K562 (cell line): Measurements from ENCODE around the gene CCNL2. TPM values are rescaled to one million over a fixed set of nuclear protein-coding genes. Genes with fewer than 3 reads are reported as not detected.

Experiments
- ATAC-seq: fragments of 200-7000 bp; cut with Tn5 transposase; 3 replicates; pipeline ENCODE4 v1.9.1; 2020; ENCODE audit warnings: moderate library complexity
- BruUV-seq: library from RNA; stranded (reverse); fragments of 400-500 nt; replicated peaks from 2 replicates; lab custom pipeline; 2021; lab: Mats Ljungman, UMichigan
- CTCF ChIA-PET: fragments of 300-600 bp; formaldehyde crosslinking; extraction: SDS; loops from one replicate; lab custom pipeline; 2021; ENCODE audit warnings: low intra/inter-chr PET ratio; lab: Yijun Ruan, JAX
- POLR2A ChIA-PET: fragments of 300-600, 350-650 bp; sonication (Branson Sonifier 250); formaldehyde crosslinking; extraction: SDS; loops from one replicate; lab custom pipeline; 2021; ENCODE audit warnings: antibody characterized with exemption, inconsistent platforms; lab: Yijun Ruan, JAX
- DNase-seq, 4 experiments: peaks; one replicate each; pipeline versions ENCODE4 v3.0.0 to v3.0.0-alpha.2; 2011 to 2018; ENCODE audit warnings: low spot score in 3 of 4, mixed read lengths in 3 of 4; ENCODE audit errors: extremely low read depth in 1 of 4
- FAIRE-seq: peaks from 2 replicates; lab custom pipeline; 2011; peaks lifted over from hg19 to GRCh38; lab: Jason Lieb, UNC
- H2AFZ ChIP-seq: 2 replicates; pipeline ENCODE4 v1.6.0; 2011; ENCODE audit warnings: low read depth, low read length, control low read depth, inconsistent platforms
- H3K27ac ChIP-seq: fragments of 200-600 bp; 3 replicates; pipeline ENCODE4 v1.8.0; 2011; ENCODE audit warnings: low read depth, mild to moderate bottlenecking, control low read depth, inconsistent platforms, low read length, moderate library complexity, mixed read lengths; ENCODE audit errors: extremely low read depth
- H3K27me3 ChIP-seq, 2 experiments: fragments of 300-600 bp in 1 of 2; 2 replicates in 1 of 2; 3 replicates in 1 of 2; pipeline versions ENCODE4 v1.6.0 to v1.8.0; 2011; ENCODE audit warnings: inconsistent platforms in 2 of 2, low read length in 2 of 2, mild to moderate bottlenecking in 1 of 2, mixed read lengths in 1 of 2, moderate library complexity in 1 of 2; ENCODE audit not compliant: control insufficient read depth in 2 of 2, insufficient read depth in 2 of 2
- H3K36me3 ChIP-seq: fragments of 300-600 bp; 3 replicates; pipeline ENCODE4 v1.8.0; 2011; ENCODE audit warnings: mild to moderate bottlenecking, low read length, inconsistent platforms; ENCODE audit not compliant: control insufficient read depth, insufficient read depth
- H3K4me1 ChIP-seq, 2 experiments: fragments of 200-600 bp in 1 of 2; replicated peaks in 1 of 2; 2 replicates in 1 of 2; 3 replicates in 1 of 2; pipeline versions ENCODE4 v1.5.1 to v1.8.0; 2011; ENCODE audit warnings: inconsistent platforms in 2 of 2, low read length in 2 of 2, mild to moderate bottlenecking in 1 of 2, mixed read lengths in 1 of 2, moderate library complexity in 1 of 2; ENCODE audit not compliant: control insufficient read depth in 2 of 2, insufficient read depth in 2 of 2
- H3K4me2 ChIP-seq: 2 replicates; pipeline ENCODE4 v1.6.1; 2011; ENCODE audit warnings: low read length, control low read depth, inconsistent platforms, mixed read lengths; ENCODE audit not compliant: insufficient read depth
- H3K4me3 ChIP-seq: fragments of 200-600 bp; sonication (generic), shearing (Covaris generic); 2 replicates; pipeline ENCODE4 v1.5.1; 2016; ENCODE audit warnings: control low read depth, inconsistent platforms
- H3K79me2 ChIP-seq: fragments of 200-600 bp; 3 replicates; pipeline ENCODE4 v1.8.0; 2011; ENCODE audit warnings: low read length, inconsistent platforms; ENCODE audit not compliant: control insufficient read depth, insufficient read depth
- H3K9ac ChIP-seq, 2 experiments: 2 replicates each; pipeline versions ENCODE4 v1.6.0 to v1.6.1; 2011; ENCODE audit warnings: low read depth in 2 of 2, low read length in 2 of 2, control low read depth in 1 of 2, inconsistent platforms in 1 of 2, mild to moderate bottlenecking in 1 of 2, mixed read lengths in 1 of 2; ENCODE audit not compliant: insufficient read depth in 1 of 2
- H3K9me1 ChIP-seq: one replicate; pipeline ENCODE4 v1.6.0; 2011; ENCODE audit warnings: inconsistent platforms, mild to moderate bottlenecking, low read length, moderate library complexity; ENCODE audit not compliant: control insufficient read depth, insufficient read depth
- H3K9me3 ChIP-seq: replicated peaks from 2 replicates; pipeline ENCODE4 v1.5.1; 2011; ENCODE audit warnings: low read depth, low read length, inconsistent platforms; ENCODE audit not compliant: control insufficient read depth, insufficient read depth
- H4K20me1 ChIP-seq: replicated peaks from 2 replicates; pipeline ENCODE4 v1.6.1; 2011; ENCODE audit warnings: low read length, inconsistent platforms, mixed read lengths; ENCODE audit not compliant: control insufficient read depth, insufficient read depth
- ETV1 ChIP-seq: fragments of 450-650 bp; conservative IDR thresholded peaks from 2 replicates; pipeline ENCODE4 v1.6.1; 2016; ENCODE audit warnings: missing genetic modification characterization, control low read depth, low read depth, missing compliant biosample characterization
- ETV5 ChIP-seq: sonication (generic); formaldehyde crosslinking; IDR thresholded peaks from 2 replicates; pipeline ENCODE4 v1.4.0; 2020; ENCODE audit warnings: low read depth, mild to moderate bottlenecking, missing genetic modification reagents
- HEY1 ChIP-seq: fragments of 250-450 bp; sonication (Bioruptor Pico); IDR thresholded peaks from 2 replicates; pipeline ENCODE4 v1.5.0; 2020; ENCODE audit warnings: mild to moderate bottlenecking, moderate library complexity, borderline replicate concordance
- MTA3 ChIP-seq: fragments of 450-650 bp; formaldehyde crosslinking; IDR thresholded peaks from 2 replicates; pipeline ENCODE4 v1.6.1; 2017; ENCODE audit warnings: mild to moderate bottlenecking, borderline replicate concordance
- RBM15 ChIP-seq: fragments of 200-400 bp; formaldehyde crosslinking; IDR thresholded peaks from 2 replicates; pipeline ENCODE4 v1.6.1; 2018; ENCODE audit warnings: mild to moderate bottlenecking, low read length, moderate library complexity; ENCODE audit not compliant: insufficient read depth
- SAP30 ChIP-seq: fragments of 200-600 bp; sonication (generic); IDR thresholded peaks from 2 replicates; pipeline ENCODE4 v1.6.1; 2012; ENCODE audit warnings: borderline replicate concordance, low read depth, mild to moderate bottlenecking, moderate library complexity, low read length, control low read depth, inconsistent platforms; ENCODE audit not compliant: insufficient read depth, poor library complexity, severe bottlenecking
- YY1 ChIP-seq, 3 experiments: IDR thresholded peaks; 2 replicates each; pipeline ENCODE4 v1.6.1; 2011; ENCODE audit warnings: low read length in 2 of 3, mild to moderate bottlenecking in 2 of 3, moderate library complexity in 2 of 3, borderline replicate concordance in 1 of 3, control low read depth in 1 of 3, low read depth in 1 of 3; ENCODE audit not compliant: insufficient read depth in 3 of 3, insufficient replicate concordance in 2 of 3, control insufficient read depth in 1 of 3, insufficient read length in 1 of 3; ENCODE audit errors: extremely low read depth in 1 of 3
- ZBTB17 ChIP-seq: fragments of 450-650 bp; formaldehyde crosslinking; IDR thresholded peaks from 2 replicates; pipeline ENCODE4 v1.4.0; 2020; ENCODE audit warnings: mild to moderate bottlenecking
- ZFX ChIP-seq: sonication (generic); formaldehyde crosslinking; IDR thresholded peaks from 2 replicates; pipeline ENCODE4 v1.8.0; 2022; ENCODE audit warnings: mild to moderate bottlenecking, missing genetic modification reagents, moderate library complexity
- ZKSCAN8 ChIP-seq: fragments of 200-800 bp; sonication (Bioruptor generic); IDR thresholded peaks from 2 replicates; pipeline ENCODE4 v1.6.1; 2016; ENCODE audit warnings: missing genetic modification characterization, missing compliant biosample characterization
- ZNF436 ChIP-seq: fragments of 250-450, 450-650 bp; sonication (Bioruptor Pico); formaldehyde crosslinking; IDR thresholded peaks from 2 replicates; pipeline ENCODE4 v1.7.0; 2020; ENCODE audit warnings: mild to moderate bottlenecking
- ZNF764 ChIP-seq: fragments of 250-450 bp; sonication (Bioruptor Pico); IDR thresholded peaks from 2 replicates; pipeline ENCODE4 v1.4.0; 2020; ENCODE audit warnings: low read depth, mild to moderate bottlenecking, moderate library complexity
- ZSCAN32 ChIP-seq: fragments of 450-650 bp; formaldehyde crosslinking; IDR thresholded peaks from 2 replicates; pipeline ENCODE4 v1.4.0; 2020; ENCODE audit warnings: mild to moderate bottlenecking, moderate library complexity
- WGBS: fragments of 100-300 bp; shearing (Covaris generic); methylation state at CpG from one replicate; pipeline ENCODE4 v1.1.6; 2016; ENCODE audit warnings: low coverage, mixed read lengths; ENCODE audit not compliant: insufficient coverage; ENCODE audit errors: missing lambda C conversion rate; 5-methylcytosine and 5-hydroxymethylcytosine counted together
- in situ Hi-C: fragments of 300-500 bp; cut with MboI; formaldehyde crosslinking; loops from 4 replicates; pipeline ENCODE4 v1.15.0; 2018; ENCODE audit warnings: inconsistent platforms, mixed read lengths
- intact Hi-C: fragments of 100-400 bp; cut with micrococcal nuclease; formaldehyde crosslinking; loops from 2 replicates; pipeline ENCODE4 v1.14.2; 2022
- polyA plus RNA-seq, 8 experiments: library from polyadenylated mRNA; depleted of rRNA in 4 of 8; stranded (reverse) in 5 of 8; unstranded in 3 of 8; fragments of >200 nt; fragmentation: Nextera tagmentation in 2 of 8; fragmentation: Illumina TruSeq in 1 of 8; extraction: Ambion mirVana in 2 of 8; extraction: Trizol in 1 of 8; gene quantifications; 2 replicates each; pipeline versions ENCODE4 v1.2.1 to v1.2.3, GENCODE V29; 2011 to 2014; ENCODE audit warnings: inconsistent platforms in 1 of 8, missing spikeins in 1 of 8
- total RNA-seq, 7 experiments: library from RNA; depleted of rRNA in 6 of 7; stranded (reverse); fragments of >200 nt in 6 of 7; fragmentation: Illumina TruSeq in 2 of 7; extraction: Trizol in 2 of 7; gene quantifications; 2 replicates each; pipeline versions ENCODE4 v1.2.1 to v1.2.3, GENCODE V29; 2011 to 2021; ENCODE audit warnings: low replicate concordance in 1 of 7
- TF ChIP-seq, protein P1 (sequence below), 3 experiments: IDR thresholded peaks in 2 of 3; conservative IDR thresholded peaks in 1 of 3; 2 replicates each; pipeline ENCODE4 v1.5.1; 2011 to 2012; ENCODE audit warnings: low read length in 3 of 3, mild to moderate bottlenecking in 3 of 3, control low read depth in 2 of 3, improper control_type of control experiment in 1 of 3, inconsistent platforms in 1 of 3, low read depth in 1 of 3, mixed read lengths in 1 of 3, moderate library complexity in 1 of 3; ENCODE audit not compliant: insufficient read depth in 2 of 3
- TF ChIP-seq, protein P2 (sequence below), 2 experiments: fragments of 450-650 bp; IDR thresholded peaks; 2 replicates each; pipeline ENCODE4 v1.6.1; 2016

The CCNL2 gene
- total and polyA plus RNA-seq, 9 of the 15 experiments (the other 6 are each of a cell fraction or from before 2014, with no cell fraction given) = 2.8 to 287 (median 94.5) TPM

GRCh38 chr1:1361982-1362423, 37.1 kb downstream of the CCNL2 start:
- WGBS = 40% methylated on average over 13 of the region's 13 CpGs
- peaks cover 6% of the 10 kb centered on the region; the same call in 2 of the 3 replicates for H3K79me2 ChIP-seq
- DNase-seq (no peak), FAIRE-seq (no peak), ATAC-seq (no peak)
- H2AFZ ChIP-seq = peak overlapping the region; percentile 20; the same call in 1 of the 2 replicates
- no TSS peak for BruUV-seq
- no peaks in the 10 kb centered on the region for H4K20me1 ChIP-seq
- intact Hi-C loops (no loop called here), in situ Hi-C loops (loop anchor here (10.0 kb wide), 1 partner anchor 553 kb away; the partner anchor contains the start of genes CALML6 and TMEM52)
- no peak overlapping the region for H3K4me3 ChIP-seq
- no peaks in the 10 kb centered on the region for H3K9me1 ChIP-seq
- TF ChIP-seq ETV1 (tag) = no peak
- TF ChIP-seq, protein P1, sequence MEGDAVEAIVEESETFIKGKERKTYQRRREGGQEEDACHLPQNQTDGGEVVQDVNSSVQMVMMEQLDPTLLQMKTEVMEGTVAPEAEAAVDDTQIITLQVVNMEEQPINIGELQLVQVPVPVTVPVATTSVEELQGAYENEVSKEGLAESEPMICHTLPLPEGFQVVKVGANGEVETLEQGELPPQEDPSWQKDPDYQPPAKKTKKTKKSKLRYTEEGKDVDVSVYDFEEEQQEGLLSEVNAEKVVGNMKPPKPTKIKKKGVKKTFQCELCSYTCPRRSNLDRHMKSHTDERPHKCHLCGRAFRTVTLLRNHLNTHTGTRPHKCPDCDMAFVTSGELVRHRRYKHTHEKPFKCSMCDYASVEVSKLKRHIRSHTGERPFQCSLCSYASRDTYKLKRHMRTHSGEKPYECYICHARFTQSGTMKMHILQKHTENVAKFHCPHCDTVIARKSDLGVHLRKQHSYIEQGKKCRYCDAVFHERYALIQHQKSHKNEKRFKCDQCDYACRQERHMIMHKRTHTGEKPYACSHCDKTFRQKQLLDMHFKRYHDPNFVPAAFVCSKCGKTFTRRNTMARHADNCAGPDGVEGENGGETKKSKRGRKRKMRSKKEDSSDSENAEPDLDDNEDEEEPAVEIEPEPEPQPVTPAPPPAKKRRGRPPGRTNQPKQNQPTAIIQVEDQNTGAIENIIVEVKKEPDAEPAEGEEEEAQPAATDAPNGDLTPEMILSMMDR (IDR thresholded peaks at IDR 0.05 in 2 of 3, conservative IDR thresholded peaks at IDR 0.05 in 1 of 3; ENCODE audit: insufficient read depth in 2 of 3, low read depth in 1 of 3, low read length in 3 of 3) = 0 out of 6 replicates have a peak, but pooled peaks of 1 of the 3 experiments have one; percentile 8
- TF ChIP-seq ZSCAN32 (CRISPR knock-in tag) = no peak
- TF ChIP-seq ZBTB17 (CRISPR knock-in tag) = peak; percentile 58; the same call in 1 of the 2 replicates
- peak in 1 of 3 experiments; percentile 28 for TF ChIP-seq YY1 (IDR thresholded peaks at IDR 0.05; ENCODE audit: borderline replicate concordance in 1 of 3, control insufficient read depth in 1 of 3, extremely low read depth in 1 of 3, insufficient read depth in 3 of 3, insufficient read length in 1 of 3, insufficient replicate concordance in 2 of 3, low read depth in 1 of 3, low read length in 2 of 3)
- TF ChIP-seq ZFX (CRISPR knock-in tag) = no peak
- TF ChIP-seq SAP30 = no peak
- TF ChIP-seq ZNF436 (CRISPR knock-in tag) = no peak
- TF ChIP-seq ZKSCAN8 (CRISPR knock-in tag) = no peak
- TF ChIP-seq RBM15 = no peak
- TF ChIP-seq MTA3 = no peak
- TF ChIP-seq ZNF764 (CRISPR knock-in tag) = no peak
- TF ChIP-seq ETV5 = no peak
- TF ChIP-seq, protein P2, sequence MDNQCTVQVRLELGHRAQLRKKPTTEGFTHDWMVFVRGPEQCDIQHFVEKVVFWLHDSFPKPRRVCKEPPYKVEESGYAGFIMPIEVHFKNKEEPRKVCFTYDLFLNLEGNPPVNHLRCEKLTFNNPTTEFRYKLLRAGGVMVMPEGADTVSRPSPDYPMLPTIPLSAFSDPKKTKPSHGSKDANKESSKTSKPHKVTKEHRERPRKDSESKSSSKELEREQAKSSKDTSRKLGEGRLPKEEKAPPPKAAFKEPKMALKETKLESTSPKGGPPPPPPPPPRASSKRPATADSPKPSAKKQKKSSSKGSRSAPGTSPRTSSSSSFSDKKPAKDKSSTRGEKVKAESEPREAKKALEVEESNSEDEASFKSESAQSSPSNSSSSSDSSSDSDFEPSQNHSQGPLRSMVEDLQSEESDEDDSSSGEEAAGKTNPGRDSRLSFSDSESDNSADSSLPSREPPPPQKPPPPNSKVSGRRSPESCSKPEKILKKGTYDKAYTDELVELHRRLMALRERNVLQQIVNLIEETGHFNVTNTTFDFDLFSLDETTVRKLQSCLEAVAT (IDR thresholded peaks at IDR 0.05) = peak in 1 of 2 experiments; percentile 76; a peak in 2 of 4 replicates
- no peak for TF ChIP-seq HEY1
- ChIA-PET CTCF (no interaction called here), POLR2A (no interaction called here)
- 0 out of 4 replicates have a peak overlapping the region, but pooled peaks of 1 of the 2 experiments have one; percentile 47 for H3K9ac ChIP-seq
- H3K4me2 ChIP-seq = no peak overlapping the region
- no peak overlapping the region for H3K27ac ChIP-seq
- no peaks in the 10 kb centered on the region; a peak in 1 of 5 replicates for H3K27me3 ChIP-seq
- H3K9me3 ChIP-seq = peaks cover 12% of the 10 kb centered on the region
- H3K4me1 ChIP-seq = peaks cover 19 to 51% of the 10 kb centered on the region in 2 experiments
- no peaks in the 10 kb centered on the region for H3K36me3 ChIP-seq
